ENCODE data around the gene ABCA10.

GRCh38 chr17:69269131-69269998 is 40.7 kb upstream of the ABCA10 start:
- TF ChIP-seq UBTF (CRISPR knock-in tag; IDR thresholded peaks at IDR 0.05) (no peak), LCORL (IDR thresholded peaks at IDR 0.05) (no peak), LCORL (CRISPR knock-in tag; IDR thresholded peaks at IDR 0.05) (no peak), ZNF207 (IDR thresholded peaks at IDR 0.05; ENCODE audit: borderline replicate concordance) (no peak), TRIM24 (CRISPR knock-in tag; IDR thresholded peaks at IDR 0.05) (no peak), FOXM1 (CRISPR knock-in tag; IDR thresholded peaks at IDR 0.05) (no peak), U2AF2 (IDR thresholded peaks at IDR 0.05; ENCODE audit: low read depth, low read length) (no peak), NFE2L2 (IDR thresholded peaks at IDR 0.05; ENCODE audit: low read length) (no peak), ZFX (CRISPR knock-in tag; IDR thresholded peaks at IDR 0.05; ENCODE audit: low read depth) (no peak), PBX3 (CRISPR knock-in tag; IDR thresholded peaks at IDR 0.05; ENCODE audit: borderline replicate concordance) (no peak), RFXAP (CRISPR knock-in tag; IDR thresholded peaks at IDR 0.05; ENCODE audit: borderline replicate concordance) (no peak), PBX2 (CRISPR knock-in tag; IDR thresholded peaks at IDR 0.05) (no peak), REPIN1 (CRISPR knock-in tag; IDR thresholded peaks at IDR 0.05; ENCODE audit: borderline replicate concordance, low read depth) (no peak)
